LNCaP clone FGC (cell line): ENCODE measurements around the gene CCDC200.

ENCODE experiments used
- DNase-seq: peaks from one replicate; pipeline ENCODE4 v3.0.0-alpha.2; 2011; ENCODE audit warnings: low read depth
- H3K4me3 ChIP-seq: 2 replicates; pipeline ENCODE4 v1.5.1; 2011; ENCODE audit warnings: mild to moderate bottlenecking, low read depth, low read length, control low read depth
- CTCF ChIP-seq: IDR thresholded peaks from 2 replicates; pipeline ENCODE4 v1.5.1; 2012; ENCODE audit warnings: mild to moderate bottlenecking; ENCODE audit not compliant: control insufficient read depth, insufficient read depth; ENCODE audit errors: extremely low read depth

CCDC200 gene

GRCh38 chr17:43224146-43224705 lies 4.2 kb downstream of the CCDC200 start:
- no peak for TF ChIP-seq CTCF
- H3K4me3 ChIP-seq = no peak overlapping the region
- no peak for DNase-seq

- no peak for DNase-seq
- H3K4me3 ChIP-seq = no peak overlapping the region
- no peak for TF ChIP-seq CTCF
Measured at GRCh38 chr17:43220511-43221125, 7.8 kb downstream of the CCDC200 start.

GRCh38 chr17:43219746-43220380 lies 8.6 kb downstream of the CCDC200 start:
- TF ChIP-seq CTCF = no peak
- DNase-seq = no peak
- no peak overlapping the region for H3K4me3 ChIP-seq

DNA sequence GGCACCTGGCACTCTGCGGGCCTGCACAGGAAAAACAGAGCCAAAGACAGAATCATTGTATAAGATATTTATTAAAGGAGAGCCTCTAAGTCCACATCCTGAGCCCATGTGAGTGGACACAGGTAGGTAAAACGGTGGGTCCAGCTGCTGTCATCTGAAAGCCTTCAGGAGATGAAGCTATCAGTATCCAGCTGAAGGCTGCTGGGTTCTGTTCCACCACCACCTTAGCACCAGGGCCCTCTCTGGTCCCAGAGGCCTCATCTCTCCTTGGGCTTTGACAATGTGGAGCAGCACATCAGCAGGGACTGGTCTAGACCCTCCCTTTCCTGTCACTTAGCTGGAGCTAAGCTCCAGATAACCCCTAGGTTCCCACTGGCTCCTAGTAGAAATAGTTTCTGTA lies 9.4 kb downstream of the CCDC200 start:
- H3K4me3 ChIP-seq = no peak overlapping the region
- TF ChIP-seq CTCF = no peak
- DNase-seq = no peak

DNA sequence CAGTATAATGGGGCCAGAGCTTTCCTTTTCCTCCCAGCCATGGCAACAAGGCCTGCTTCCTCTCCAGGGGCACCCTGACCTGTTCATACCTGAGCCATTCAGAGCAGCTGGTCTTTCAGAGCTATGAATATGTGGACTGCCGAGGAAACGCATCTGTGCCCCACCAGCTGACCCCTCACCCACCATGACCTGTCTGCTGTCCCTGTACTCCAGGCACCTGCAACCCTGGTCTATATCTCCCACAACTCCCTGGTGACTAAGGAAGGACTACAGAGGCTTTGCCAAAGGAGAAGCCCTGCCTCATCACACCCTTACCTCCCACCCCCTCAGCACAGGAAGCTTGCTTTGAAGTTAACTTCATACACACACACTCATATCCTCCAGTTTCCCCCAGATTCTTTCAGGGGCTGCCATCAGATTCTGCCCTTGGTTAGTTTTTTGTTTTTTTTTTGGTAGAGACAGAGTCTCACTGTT lies 10.8 kb downstream of the CCDC200 start:
- no peak for DNase-seq
- no peak for TF ChIP-seq CTCF
- H3K4me3 ChIP-seq = no peak overlapping the region

- no peak overlapping the region for H3K4me3 ChIP-seq
- no peak for DNase-seq
- no peak for TF ChIP-seq CTCF
Measured at GRCh38 chr17:43216762-43217613, 11.4 kb downstream of the CCDC200 start.
